Vagina (tissue), 2 donors: ENCODE data around the gene ANKRD34B. TPM values are rescaled to one million over a fixed set of nuclear protein-coding genes. Genes with fewer than 3 reads are reported as not detected.

Source experiments
- DNase-seq, 2 donors: peaks; one replicate each; pipeline ENCODE4 v3.0.0-alpha.2; 2017; ENCODE audit errors: extremely low spot score in 2 of 2
- H3K27ac ChIP-seq: fragments of 200-600 bp; sonication (generic); one replicate; pipeline ENCODE4 v1.5.1; 2019
- H3K27me3 ChIP-seq: fragments of 200-600 bp; sonication (generic); one replicate; pipeline ENCODE4 v1.5.1; 2019
- H3K36me3 ChIP-seq, 2 donors: fragments of 200-600 bp; sonication (generic); one replicate each; pipeline ENCODE4 v1.5.1; 2017 to 2019
- H3K4me1 ChIP-seq: fragments of 200-600 bp; sonication (generic); one replicate; pipeline ENCODE4 v1.5.1; 2019
- H3K4me3 ChIP-seq, 2 donors: fragments of 200-600 bp; sonication (generic); 1 replicate in 1 of 2; 2 replicates in 1 of 2; pipeline ENCODE4 v1.5.1; 2016 to 2019
- H3K9me3 ChIP-seq: fragments of 200-600 bp; sonication (generic); one replicate; pipeline ENCODE4 v1.5.1; 2019
- CTCF ChIP-seq, 3 experiments: fragments of 450-650 bp in 2 of 3; fragments of 200-600 bp in 1 of 3; sonication (generic) in 1 of 3; IDR thresholded peaks; one replicate each; pipeline ENCODE4 v1.5.1; 2017 to 2019; ENCODE audit warnings: antibody characterized with exemption in 3 of 3, mild to moderate bottlenecking in 2 of 3, moderate library complexity in 2 of 3
- POLR2A ChIP-seq, 2 donors: fragments of 450-650 bp; IDR thresholded peaks; one replicate each; pipeline ENCODE4 v1.6.1; 2017; ENCODE audit warnings: antibody characterized with exemption in 2 of 2, mild to moderate bottlenecking in 2 of 2, moderate library complexity in 2 of 2
- POLR2AphosphoS5 ChIP-seq, 2 donors: sonication (generic); formaldehyde crosslinking; IDR thresholded peaks; one replicate each; pipeline ENCODE4 v1.9.0; 2017; ENCODE audit warnings: antibody characterized with exemption in 2 of 2, mild to moderate bottlenecking in 2 of 2, low read depth in 1 of 2; ENCODE audit not compliant: insufficient read depth in 1 of 2
- intact Hi-C: fragments of 100-400 bp; cut with DNase I; formaldehyde crosslinking; loops from one replicate; pipeline ENCODE4 v1.15.1; 2023
- total RNA-seq: library from RNA; depleted of rRNA; stranded (reverse); fragments of >200 nt; gene quantifications from one replicate; pipeline ENCODE4 v1.2.3, GENCODE V29; 2016

The ANKRD34B gene
- not detected for total RNA-seq

GRCh38 chr5:80569961-80570786, at the start of gene ANKRD34B:
Gene ANKRD34B (minus strand): TSS chr5:80570280. CDS start chr5:80560019, 10,261 bp downstream.
- Histone ChIP-seq H3K4me1 (peaks cover 17% of the 10 kb centered on the region), H3K27ac (no peak within 1 kb of the TSS), H3K36me3 (no peaks in the 10 kb centered on the region), H3K27me3 (no peaks in the 10 kb centered on the region), H3K9me3 (no peaks in the 10 kb centered on the region), H3K4me3 (peak within 1 kb of the TSS; percentile 27 to 31)
- TF ChIP-seq POLR2AphosphoS5 (IDR thresholded peaks at IDR 0.05; ENCODE audit: insufficient read depth in 1 of 2, low read depth in 1 of 2) = no peak
- no peak for TF ChIP-seq POLR2A (IDR thresholded peaks at IDR 0.05)
- TF ChIP-seq CTCF (IDR thresholded peaks at IDR 0.05) = no peak
- intact Hi-C loops = no loop called here
- no peak for DNase-seq

GRCh38 chr5:80619086-80619485, 49.0 kb upstream of the ANKRD34B start:
- H3K27me3 ChIP-seq = no peaks in the 10 kb centered on the region
- H3K4me1 ChIP-seq = no peaks in the 10 kb centered on the region
- no peaks in the 10 kb centered on the region for H3K36me3 ChIP-seq
- no peak for DNase-seq
- H3K9me3 ChIP-seq = no peaks in the 10 kb centered on the region
- H3K27ac ChIP-seq = no peak overlapping the region
- TF ChIP-seq POLR2AphosphoS5 (IDR thresholded peaks at IDR 0.05; ENCODE audit: insufficient read depth in 1 of 2, low read depth in 1 of 2) (no peak), CTCF (IDR thresholded peaks at IDR 0.05) (no peak), POLR2A (IDR thresholded peaks at IDR 0.05) (no peak)
- H3K4me3 ChIP-seq = no peak overlapping the region
- intact Hi-C loops = no loop called here

- no peak for DNase-seq
- H3K27ac ChIP-seq = no peak overlapping the region
- no peaks in the 10 kb centered on the region for H3K9me3 ChIP-seq
- H3K27me3 ChIP-seq = no peaks in the 10 kb centered on the region
- no peak for TF ChIP-seq POLR2AphosphoS5 (IDR thresholded peaks at IDR 0.05; ENCODE audit: insufficient read depth in 1 of 2, low read depth in 1 of 2)
- no peak for TF ChIP-seq CTCF (IDR thresholded peaks at IDR 0.05)
- no peak for TF ChIP-seq POLR2A (IDR thresholded peaks at IDR 0.05)
- no peak overlapping the region for H3K4me3 ChIP-seq
- intact Hi-C loops = no loop called here
- H3K4me1 ChIP-seq = no peaks in the 10 kb centered on the region
- no peaks in the 10 kb centered on the region for H3K36me3 ChIP-seq
Observed at GRCh38 chr5:80618438-80618837, 48.4 kb upstream of the ANKRD34B start.

GRCh38 chr5:80615266-80615914, 45.3 kb upstream of the ANKRD34B start:
- intact Hi-C loops = no loop called here
- Histone ChIP-seq H3K27me3 (no peaks in the 10 kb centered on the region), H3K36me3 (no peaks in the 10 kb centered on the region), H3K4me3 (no peak overlapping the region), H3K27ac (no peak overlapping the region), H3K9me3 (no peaks in the 10 kb centered on the region), H3K4me1 (no peaks in the 10 kb centered on the region)
- DNase-seq = no peak
- TF ChIP-seq CTCF (IDR thresholded peaks at IDR 0.05) = no peak

GRCh38 chr5:80609692-80610091, 39.6 kb upstream of the ANKRD34B start:
- Histone ChIP-seq H3K9me3 (no peaks in the 10 kb centered on the region), H3K27ac (no peak overlapping the region), H3K4me3 (no peak overlapping the region), H3K36me3 (no peaks in the 10 kb centered on the region), H3K27me3 (no peaks in the 10 kb centered on the region), H3K4me1 (no peaks in the 10 kb centered on the region)
- TF ChIP-seq CTCF (IDR thresholded peaks at IDR 0.05) (no peak), POLR2AphosphoS5 (IDR thresholded peaks at IDR 0.05; ENCODE audit: insufficient read depth in 1 of 2, low read depth in 1 of 2) (no peak), POLR2A (IDR thresholded peaks at IDR 0.05) (no peak)
- no peak for DNase-seq
- intact Hi-C loops = no loop called here
